GM23338 (cell line): ENCODE results near the gene ASB12. TPM values are rescaled to one million over a fixed set of nuclear protein-coding genes. Genes with fewer than 3 reads are reported as not detected.

Source experiments
- ATAC-seq: fragments of 200-7000 bp; cut with Tn5 transposase; 3 replicates; pipeline ENCODE4 v1.9.1; 2020
- DNase-seq: peaks from one replicate; pipeline ENCODE4 v3.0.0-alpha.2; 2015; ENCODE audit warnings: low spot score
- H2AFZ ChIP-seq: fragments of 200-600 bp; sonication (generic); 2 replicates; pipeline ENCODE4 v1.8.0; 2016; ENCODE audit warnings: antibody characterized with exemption, mild to moderate bottlenecking, moderate library complexity
- H3F3A ChIP-seq: fragments of 200-600 bp; sonication (generic); replicated peaks from 2 replicates; pipeline ENCODE4 v1.8.0; 2017; ENCODE audit warnings: antibody characterized with exemption, mixed run types, low read depth
- H3K27ac ChIP-seq: fragments of 200-600 bp; sonication (generic); 2 replicates; pipeline ENCODE4 v1.6.1; 2016; ENCODE audit warnings: low read depth
- H3K27me3 ChIP-seq: fragments of 200-600 bp; sonication (generic); 2 replicates; pipeline ENCODE4 v1.8.0; 2016; ENCODE audit warnings: mild to moderate bottlenecking, mixed run types, moderate library complexity; ENCODE audit not compliant: insufficient read depth
- H3K36me3 ChIP-seq: fragments of 200-600 bp; sonication (generic); 2 replicates; pipeline ENCODE4 v1.8.0; 2016; ENCODE audit warnings: mild to moderate bottlenecking; ENCODE audit not compliant: insufficient read depth
- H3K4me1 ChIP-seq: fragments of 200-600 bp; sonication (generic); 2 replicates; pipeline ENCODE4 v1.8.0; 2016; ENCODE audit warnings: mild to moderate bottlenecking, moderate library complexity; ENCODE audit not compliant: insufficient read depth
- H3K4me2 ChIP-seq: fragments of 200-600 bp; sonication (generic); 2 replicates; pipeline ENCODE4 v1.7.1; 2017; ENCODE audit warnings: mixed run types
- H3K4me3 ChIP-seq: fragments of 200-600 bp; sonication (generic); 2 replicates; pipeline ENCODE4 v1.6.1; 2016; ENCODE audit warnings: mixed run types
- H3K79me2 ChIP-seq: fragments of 200-600 bp; sonication (generic); replicated peaks from 2 replicates; pipeline ENCODE4 v1.8.0; 2017; ENCODE audit warnings: mild to moderate bottlenecking; ENCODE audit not compliant: insufficient read depth
- H3K9me2 ChIP-seq: fragments of 200-600 bp; sonication (generic); 2 replicates; pipeline ENCODE4 v1.8.0; 2017; ENCODE audit not compliant: insufficient read depth
- H4K20me1 ChIP-seq: fragments of 200-600 bp; sonication (generic); replicated peaks from 2 replicates; pipeline ENCODE4 v1.8.0; 2017; ENCODE audit warnings: mild to moderate bottlenecking; ENCODE audit not compliant: insufficient read depth
- H3K27ac Mint-ChIP-seq: 2 replicates; pipeline ENCODE4 v1.8.0; 2020; ENCODE audit warnings: inconsistent platforms, mild to moderate bottlenecking, moderate library complexity, mixed read lengths
- H3K27me3 Mint-ChIP-seq: 3 replicates; pipeline ENCODE4 v1.8.0; 2022; ENCODE audit warnings: low read depth, mild to moderate bottlenecking, moderate library complexity, mixed read lengths, inconsistent platforms; ENCODE audit not compliant: insufficient read depth, poor library complexity
- H3K36me3 Mint-ChIP-seq: 3 replicates; pipeline ENCODE4 v1.8.0; 2021; ENCODE audit warnings: low read depth, mild to moderate bottlenecking, inconsistent platforms, moderate library complexity, mixed read lengths
- H3K4me1 Mint-ChIP-seq: 3 replicates; pipeline ENCODE4 v1.8.0; 2020; ENCODE audit warnings: mild to moderate bottlenecking, inconsistent platforms, mixed read lengths
- H3K4me3 Mint-ChIP-seq: 3 replicates; pipeline ENCODE4 v1.8.0; 2021; ENCODE audit warnings: moderate library complexity, mild to moderate bottlenecking, inconsistent platforms, mixed read lengths
- H3K9me3 Mint-ChIP-seq: 3 replicates; pipeline ENCODE4 v1.8.0; 2020; ENCODE audit warnings: moderate library complexity, mild to moderate bottlenecking, inconsistent platforms, mixed read lengths
- CREB1 ChIP-seq: fragments of 250-450 bp; sonication (Bioruptor Pico); IDR thresholded peaks from 2 replicates; pipeline ENCODE4 v1.5.0; 2020; ENCODE audit warnings: low read depth, mild to moderate bottlenecking, moderate library complexity
- EZH2 ChIP-seq: fragments of 200-600 bp; sonication (generic); IDR thresholded peaks from one replicate; pipeline ENCODE4 v1.8.0; 2017; ENCODE audit warnings: antibody characterized with exemption, mild to moderate bottlenecking, low read depth; ENCODE audit not compliant: unreplicated experiment
- EZH2phosphoT487 ChIP-seq: fragments of 200-600 bp; sonication (generic); IDR thresholded peaks from one replicate; pipeline ENCODE4 v1.8.1; 2018; ENCODE audit warnings: antibody characterized with exemption; ENCODE audit not compliant: unreplicated experiment
- JUNB ChIP-seq: IDR thresholded peaks from one replicate; pipeline ENCODE4 v1.6.1; 2016; ENCODE audit warnings: antibody characterized with exemption; ENCODE audit not compliant: unreplicated experiment
- NANOG ChIP-seq: IDR thresholded peaks from 2 replicates; pipeline ENCODE4 v1.6.1; 2016; ENCODE audit warnings: antibody characterized with exemption, borderline replicate concordance
- POLR2AphosphoS5 ChIP-seq: IDR thresholded peaks from 2 replicates; pipeline ENCODE4 v1.6.1; 2016; ENCODE audit warnings: antibody characterized with exemption, low read depth
- STAT1 ChIP-seq: IDR thresholded peaks from one replicate; pipeline ENCODE4 v1.6.1; 2016; ENCODE audit warnings: antibody characterized with exemption; ENCODE audit not compliant: unreplicated experiment
- ZNF114 ChIP-seq: fragments of 250-450 bp; sonication (Bioruptor Pico); IDR thresholded peaks from 2 replicates; pipeline ENCODE4 v1.5.0; 2020; ENCODE audit warnings: mild to moderate bottlenecking, moderate library complexity
- ZNF331 ChIP-seq: fragments of 250-450 bp; sonication (Bioruptor Pico); IDR thresholded peaks from 2 replicates; pipeline ENCODE4 v1.5.0; 2020; ENCODE audit warnings: low read depth, mild to moderate bottlenecking, moderate library complexity
- polyA plus RNA-seq: library from polyadenylated mRNA; unstranded; fragments of >200 nt; fragmentation: Nextera tagmentation; extraction: Ambion mirVana; gene quantifications from 2 replicates; pipeline ENCODE4 v1.2.1, GENCODE V29; 2016
- total RNA-seq: library from RNA; depleted of rRNA; stranded (reverse); fragments of >200 nt; shearing (Covaris generic); gene quantifications from 2 replicates; pipeline ENCODE4 v1.2.3, GENCODE V29; 2014
- TF ChIP-seq, protein P1 (sequence below): IDR thresholded peaks from one replicate; pipeline ENCODE4 v1.6.1; 2018; ENCODE audit warnings: antibody characterized with exemption; ENCODE audit not compliant: unreplicated experiment
- TF ChIP-seq, protein P2 (sequence below): fragments of 250-450 bp; sonication (Bioruptor Pico); IDR thresholded peaks from 2 replicates; pipeline ENCODE4 v1.5.0; 2020; ENCODE audit warnings: mild to moderate bottlenecking, moderate library complexity
- TF ChIP-seq, protein P3 (sequence below), 2 experiments: fragments of 200-600 bp in 1 of 2; sonication (generic) in 1 of 2; conservative IDR thresholded peaks; 2 replicates each; pipeline versions ENCODE4 v1.5.1 to v1.6.1; 2016 to 2017; ENCODE audit warnings: antibody characterized with exemption in 2 of 2, low read depth in 2 of 2, mild to moderate bottlenecking in 2 of 2, moderate library complexity in 1 of 2
- TF ChIP-seq, protein P4 (sequence below): IDR thresholded peaks from 2 replicates; pipeline ENCODE4 v1.6.1; 2016; ENCODE audit warnings: antibody characterized with exemption

Gene ASB12
- total and polyA plus RNA-seq, 2 experiments from 2014 or later = 1.1 to 1.2 TPM

DNA sequence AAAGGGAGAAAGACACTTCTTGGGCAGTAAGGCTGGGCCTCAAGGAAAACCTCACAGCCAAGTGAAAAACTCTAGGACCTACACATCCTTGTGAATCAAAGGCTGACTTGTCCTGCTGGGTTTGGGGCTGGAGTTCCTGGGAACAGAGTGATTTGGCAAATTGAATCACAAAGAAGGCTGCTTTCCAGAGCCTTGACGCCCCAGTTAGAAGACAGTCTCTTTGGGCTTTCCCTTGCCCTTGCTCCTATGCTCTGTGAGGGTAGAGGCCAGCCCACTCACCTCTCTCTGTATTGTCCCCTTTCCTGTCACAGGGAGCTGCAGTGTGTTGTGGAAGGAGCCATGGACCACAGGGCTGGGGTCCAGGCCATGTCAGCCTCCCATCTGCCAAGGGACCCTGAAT lies 34.5 kb downstream of the ASB12 start:
- H3K4me1 Mint-ChIP-seq = peaks cover 28% of the 10 kb centered on the region
- no peaks in the 10 kb centered on the region for H3K27me3 Mint-ChIP-seq
- peak; percentile 7 for DNase-seq

More for the DNA sequence above, 34.5 kb downstream of the ASB12 start:
- Mint-ChIP-seq H3K9me3 (no peaks in the 10 kb centered on the region), H3K36me3 (peaks cover 17% of the 10 kb centered on the region), H3K27ac (no peak overlapping the region), H3K4me3 (no peak overlapping the region)
- no peak overlapping the region for H2AFZ ChIP-seq
- no peak overlapping the region for H3K27ac ChIP-seq
- H3F3A ChIP-seq = no peaks in the 10 kb centered on the region
- H3K4me1 ChIP-seq = 0 out of 2 replicates have a peak, but pooled peaks cover 3% of the 10 kb centered on the region
- H3K9me2 ChIP-seq = no peaks in the 10 kb centered on the region
- 0 out of 2 replicates have a peak, but pooled peaks cover 7% of the 10 kb centered on the region for H3K79me2 ChIP-seq
- no peaks in the 10 kb centered on the region for H3K36me3 ChIP-seq
- H3K27me3 ChIP-seq = no peaks in the 10 kb centered on the region
- H3K4me3 ChIP-seq = no peak overlapping the region
- TF ChIP-seq, protein P1, sequence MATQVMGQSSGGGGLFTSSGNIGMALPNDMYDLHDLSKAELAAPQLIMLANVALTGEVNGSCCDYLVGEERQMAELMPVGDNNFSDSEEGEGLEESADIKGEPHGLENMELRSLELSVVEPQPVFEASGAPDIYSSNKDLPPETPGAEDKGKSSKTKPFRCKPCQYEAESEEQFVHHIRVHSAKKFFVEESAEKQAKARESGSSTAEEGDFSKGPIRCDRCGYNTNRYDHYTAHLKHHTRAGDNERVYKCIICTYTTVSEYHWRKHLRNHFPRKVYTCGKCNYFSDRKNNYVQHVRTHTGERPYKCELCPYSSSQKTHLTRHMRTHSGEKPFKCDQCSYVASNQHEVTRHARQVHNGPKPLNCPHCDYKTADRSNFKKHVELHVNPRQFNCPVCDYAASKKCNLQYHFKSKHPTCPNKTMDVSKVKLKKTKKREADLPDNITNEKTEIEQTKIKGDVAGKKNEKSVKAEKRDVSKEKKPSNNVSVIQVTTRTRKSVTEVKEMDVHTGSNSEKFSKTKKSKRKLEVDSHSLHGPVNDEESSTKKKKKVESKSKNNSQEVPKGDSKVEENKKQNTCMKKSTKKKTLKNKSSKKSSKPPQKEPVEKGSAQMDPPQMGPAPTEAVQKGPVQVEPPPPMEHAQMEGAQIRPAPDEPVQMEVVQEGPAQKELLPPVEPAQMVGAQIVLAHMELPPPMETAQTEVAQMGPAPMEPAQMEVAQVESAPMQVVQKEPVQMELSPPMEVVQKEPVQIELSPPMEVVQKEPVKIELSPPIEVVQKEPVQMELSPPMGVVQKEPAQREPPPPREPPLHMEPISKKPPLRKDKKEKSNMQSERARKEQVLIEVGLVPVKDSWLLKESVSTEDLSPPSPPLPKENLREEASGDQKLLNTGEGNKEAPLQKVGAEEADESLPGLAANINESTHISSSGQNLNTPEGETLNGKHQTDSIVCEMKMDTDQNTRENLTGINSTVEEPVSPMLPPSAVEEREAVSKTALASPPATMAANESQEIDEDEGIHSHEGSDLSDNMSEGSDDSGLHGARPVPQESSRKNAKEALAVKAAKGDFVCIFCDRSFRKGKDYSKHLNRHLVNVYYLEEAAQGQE = no peak
- TF ChIP-seq NANOG = no peak
- TF ChIP-seq ZNF114 (CRISPR knock-in tag) = no peak
- no peak for TF ChIP-seq ZNF331 (CRISPR knock-in tag)
- no peak for TF ChIP-seq STAT1
- TF ChIP-seq, protein P2, sequence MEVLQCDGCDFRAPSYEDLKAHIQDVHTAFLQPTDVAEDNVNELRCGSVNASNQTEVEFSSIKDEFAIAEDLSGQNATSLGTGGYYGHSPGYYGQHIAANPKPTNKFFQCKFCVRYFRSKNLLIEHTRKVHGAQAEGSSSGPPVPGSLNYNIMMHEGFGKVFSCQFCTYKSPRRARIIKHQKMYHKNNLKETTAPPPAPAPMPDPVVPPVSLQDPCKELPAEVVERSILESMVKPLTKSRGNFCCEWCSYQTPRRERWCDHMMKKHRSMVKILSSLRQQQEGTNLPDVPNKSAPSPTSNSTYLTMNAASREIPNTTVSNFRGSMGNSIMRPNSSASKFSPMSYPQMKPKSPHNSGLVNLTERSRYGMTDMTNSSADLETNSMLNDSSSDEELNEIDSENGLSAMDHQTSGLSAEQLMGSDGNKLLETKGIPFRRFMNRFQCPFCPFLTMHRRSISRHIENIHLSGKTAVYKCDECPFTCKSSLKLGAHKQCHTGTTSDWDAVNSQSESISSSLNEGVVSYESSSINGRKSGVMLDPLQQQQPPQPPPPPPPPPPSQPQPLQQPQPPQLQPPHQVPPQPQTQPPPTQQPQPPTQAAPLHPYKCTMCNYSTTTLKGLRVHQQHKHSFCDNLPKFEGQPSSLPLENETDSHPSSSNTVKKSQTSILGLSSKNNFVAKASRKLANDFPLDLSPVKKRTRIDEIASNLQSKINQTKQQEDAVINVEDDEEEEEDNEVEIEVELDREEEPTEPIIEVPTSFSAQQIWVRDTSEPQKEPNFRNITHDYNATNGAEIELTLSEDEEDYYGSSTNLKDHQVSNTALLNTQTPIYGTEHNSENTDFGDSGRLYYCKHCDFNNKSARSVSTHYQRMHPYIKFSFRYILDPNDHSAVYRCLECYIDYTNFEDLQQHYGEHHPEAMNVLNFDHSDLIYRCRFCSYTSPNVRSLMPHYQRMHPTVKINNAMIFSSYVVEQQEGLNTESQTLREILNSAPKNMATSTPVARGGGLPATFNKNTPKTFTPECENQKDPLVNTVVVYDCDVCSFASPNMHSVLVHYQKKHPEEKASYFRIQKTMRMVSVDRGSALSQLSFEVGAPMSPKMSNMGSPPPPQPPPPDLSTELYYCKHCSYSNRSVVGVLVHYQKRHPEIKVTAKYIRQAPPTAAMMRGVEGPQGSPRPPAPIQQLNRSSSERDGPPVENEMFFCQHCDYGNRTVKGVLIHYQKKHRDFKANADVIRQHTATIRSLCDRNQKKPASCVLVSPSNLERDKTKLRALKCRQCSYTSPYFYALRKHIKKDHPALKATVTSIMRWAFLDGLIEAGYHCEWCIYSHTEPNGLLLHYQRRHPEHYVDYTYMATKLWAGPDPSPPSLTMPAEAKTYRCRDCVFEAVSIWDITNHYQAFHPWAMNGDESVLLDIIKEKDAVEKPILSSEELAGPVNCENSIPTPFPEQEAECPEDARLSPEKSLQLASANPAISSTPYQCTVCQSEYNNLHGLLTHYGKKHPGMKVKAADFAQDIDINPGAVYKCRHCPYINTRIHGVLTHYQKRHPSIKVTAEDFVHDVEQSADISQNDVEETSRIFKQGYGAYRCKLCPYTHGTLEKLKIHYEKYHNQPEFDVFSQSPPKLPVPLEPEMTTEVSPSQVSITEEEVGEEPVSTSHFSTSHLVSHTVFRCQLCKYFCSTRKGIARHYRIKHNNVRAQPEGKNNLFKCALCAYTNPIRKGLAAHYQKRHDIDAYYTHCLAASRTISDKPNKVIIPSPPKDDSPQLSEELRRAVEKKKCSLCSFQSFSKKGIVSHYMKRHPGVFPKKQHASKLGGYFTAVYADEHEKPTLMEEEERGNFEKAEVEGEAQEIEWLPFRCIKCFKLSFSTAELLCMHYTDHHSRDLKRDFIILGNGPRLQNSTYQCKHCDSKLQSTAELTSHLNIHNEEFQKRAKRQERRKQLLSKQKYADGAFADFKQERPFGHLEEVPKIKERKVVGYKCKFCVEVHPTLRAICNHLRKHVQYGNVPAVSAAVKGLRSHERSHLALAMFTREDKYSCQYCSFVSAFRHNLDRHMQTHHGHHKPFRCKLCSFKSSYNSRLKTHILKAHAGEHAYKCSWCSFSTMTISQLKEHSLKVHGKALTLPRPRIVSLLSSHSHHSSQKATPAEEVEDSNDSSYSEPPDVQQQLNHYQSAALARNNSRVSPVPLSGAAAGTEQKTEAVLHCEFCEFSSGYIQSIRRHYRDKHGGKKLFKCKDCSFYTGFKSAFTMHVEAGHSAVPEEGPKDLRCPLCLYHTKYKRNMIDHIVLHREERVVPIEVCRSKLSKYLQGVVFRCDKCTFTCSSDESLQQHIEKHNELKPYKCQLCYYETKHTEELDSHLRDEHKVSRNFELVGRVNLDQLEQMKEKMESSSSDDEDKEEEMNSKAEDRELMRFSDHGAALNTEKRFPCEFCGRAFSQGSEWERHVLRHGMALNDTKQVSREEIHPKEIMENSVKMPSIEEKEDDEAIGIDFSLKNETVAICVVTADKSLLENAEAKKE (CRISPR knock-in tag) = no peak
- TF ChIP-seq POLR2AphosphoS5 = no peak
- no peak for TF ChIP-seq EZH2
- TF ChIP-seq JUNB = no peak
- TF ChIP-seq, protein P3, sequence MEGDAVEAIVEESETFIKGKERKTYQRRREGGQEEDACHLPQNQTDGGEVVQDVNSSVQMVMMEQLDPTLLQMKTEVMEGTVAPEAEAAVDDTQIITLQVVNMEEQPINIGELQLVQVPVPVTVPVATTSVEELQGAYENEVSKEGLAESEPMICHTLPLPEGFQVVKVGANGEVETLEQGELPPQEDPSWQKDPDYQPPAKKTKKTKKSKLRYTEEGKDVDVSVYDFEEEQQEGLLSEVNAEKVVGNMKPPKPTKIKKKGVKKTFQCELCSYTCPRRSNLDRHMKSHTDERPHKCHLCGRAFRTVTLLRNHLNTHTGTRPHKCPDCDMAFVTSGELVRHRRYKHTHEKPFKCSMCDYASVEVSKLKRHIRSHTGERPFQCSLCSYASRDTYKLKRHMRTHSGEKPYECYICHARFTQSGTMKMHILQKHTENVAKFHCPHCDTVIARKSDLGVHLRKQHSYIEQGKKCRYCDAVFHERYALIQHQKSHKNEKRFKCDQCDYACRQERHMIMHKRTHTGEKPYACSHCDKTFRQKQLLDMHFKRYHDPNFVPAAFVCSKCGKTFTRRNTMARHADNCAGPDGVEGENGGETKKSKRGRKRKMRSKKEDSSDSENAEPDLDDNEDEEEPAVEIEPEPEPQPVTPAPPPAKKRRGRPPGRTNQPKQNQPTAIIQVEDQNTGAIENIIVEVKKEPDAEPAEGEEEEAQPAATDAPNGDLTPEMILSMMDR (conservative IDR thresholded peaks at IDR 0.05; ENCODE audit: low read depth in 2 of 2) = no peak
- no peak for TF ChIP-seq EZH2phosphoT487
- TF ChIP-seq, protein P4, sequence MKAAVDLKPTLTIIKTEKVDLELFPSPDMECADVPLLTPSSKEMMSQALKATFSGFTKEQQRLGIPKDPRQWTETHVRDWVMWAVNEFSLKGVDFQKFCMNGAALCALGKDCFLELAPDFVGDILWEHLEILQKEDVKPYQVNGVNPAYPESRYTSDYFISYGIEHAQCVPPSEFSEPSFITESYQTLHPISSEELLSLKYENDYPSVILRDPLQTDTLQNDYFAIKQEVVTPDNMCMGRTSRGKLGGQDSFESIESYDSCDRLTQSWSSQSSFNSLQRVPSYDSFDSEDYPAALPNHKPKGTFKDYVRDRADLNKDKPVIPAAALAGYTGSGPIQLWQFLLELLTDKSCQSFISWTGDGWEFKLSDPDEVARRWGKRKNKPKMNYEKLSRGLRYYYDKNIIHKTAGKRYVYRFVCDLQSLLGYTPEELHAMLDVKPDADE = no peak
- no peak for TF ChIP-seq CREB1 (CRISPR knock-in tag)
- peak; percentile 77 for ATAC-seq
- H3K4me2 ChIP-seq = no peak overlapping the region; the same call in 1 of the 2 replicates
- H4K20me1 ChIP-seq = no peaks in the 10 kb centered on the region; the same call in 1 of the 2 replicates
